ENCODE results near the gene LRATD1.
"Not testable (repeated sequence)": the region's sequence is repeated elsewhere in the genome, so short reads cannot be mapped to it uniquely, and the experiment has no call there.

The LRATD1 gene

DNA sequence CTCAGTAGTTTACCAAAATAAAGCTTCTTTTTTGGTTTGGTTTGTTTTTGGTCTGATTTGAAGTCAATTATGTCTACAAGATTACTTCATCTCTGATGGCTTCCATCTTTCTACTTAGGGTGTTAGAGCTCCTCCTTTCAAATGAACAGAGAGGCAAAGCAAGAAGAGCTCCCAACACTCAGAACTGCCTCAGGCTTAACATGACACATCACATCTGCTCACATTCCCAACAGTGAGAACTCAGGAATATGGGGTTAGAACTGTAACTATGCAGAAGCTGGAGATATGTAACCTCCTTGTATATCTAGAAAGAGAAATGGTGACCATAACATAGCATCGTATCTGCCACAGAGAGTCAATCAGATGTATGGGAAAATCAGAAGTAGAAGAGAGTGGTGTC lies 11.4 kb upstream of the LRATD1 start:
- TF ChIP-seq ZFX (IDR thresholded peaks at IDR 0.05; ENCODE audit: borderline replicate concordance) (no peak), CTCF (IDR thresholded peaks at IDR 0.05) (no peak)
- H3K27ac ChIP-seq, result no peak overlapping the region

- H3K27ac ChIP-seq, result no peak overlapping the region
- TF ChIP-seq CTCF (IDR thresholded peaks at IDR 0.05) (no peak), ZFX (IDR thresholded peaks at IDR 0.05; ENCODE audit: borderline replicate concordance) (no peak)
Measured at GRCh38 chr2:14621906-14622549, 10.5 kb upstream of the LRATD1 start.

GRCh38 chr2:14622550-14622939 lies 10.0 kb upstream of the LRATD1 start:
- not testable (repeated sequence) for H3K27ac ChIP-seq

DNA sequence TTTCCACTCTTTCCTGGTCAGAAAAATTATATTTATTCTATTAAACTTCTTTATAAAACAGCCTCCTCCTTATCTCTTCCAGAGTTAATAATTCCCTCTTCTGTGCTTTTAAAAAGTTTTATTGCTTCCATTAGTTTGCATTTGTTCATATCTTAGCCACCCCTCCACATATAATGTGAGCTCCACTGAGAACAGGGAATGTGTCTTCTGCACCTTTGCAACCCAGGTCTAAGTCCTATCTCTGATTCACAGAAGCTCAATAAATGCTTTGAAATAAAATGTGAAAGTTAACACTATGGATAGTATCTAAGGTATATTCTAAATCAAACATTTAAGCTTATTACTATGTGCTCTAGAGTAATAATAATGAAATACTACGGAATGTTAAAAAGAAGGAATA lies 9.3 kb upstream of the LRATD1 start:
- no peak for TF ChIP-seq CTCF (IDR thresholded peaks at IDR 0.05)
- TF ChIP-seq ZFX (IDR thresholded peaks at IDR 0.05; ENCODE audit: borderline replicate concordance), result no peak
- H3K27ac ChIP-seq, result no peak overlapping the region

DNA sequence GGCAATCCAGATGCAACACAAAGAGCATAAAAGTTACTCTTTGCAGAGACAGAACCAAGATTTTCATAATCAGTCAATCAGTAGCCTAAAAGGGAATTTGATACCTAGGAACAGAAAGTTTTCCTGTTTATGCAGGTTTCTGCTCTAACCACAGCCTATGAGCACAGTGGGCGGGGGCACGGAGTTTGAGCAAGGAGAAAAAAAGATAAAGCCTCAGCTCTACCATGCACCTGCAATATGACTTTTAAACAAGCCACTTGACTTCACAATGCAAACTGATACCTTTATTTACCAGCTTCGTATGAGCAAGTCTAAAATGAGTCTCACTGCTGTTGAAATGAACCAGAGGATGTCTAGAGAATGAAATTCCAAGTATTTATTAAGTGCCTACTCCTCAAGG lies 5.6 kb upstream of the LRATD1 start:
- TF ChIP-seq ZFX (IDR thresholded peaks at IDR 0.05; ENCODE audit: borderline replicate concordance) (no peak), CTCF (IDR thresholded peaks at IDR 0.05) (no peak)
- H3K27ac ChIP-seq, result no peak overlapping the region

DNA sequence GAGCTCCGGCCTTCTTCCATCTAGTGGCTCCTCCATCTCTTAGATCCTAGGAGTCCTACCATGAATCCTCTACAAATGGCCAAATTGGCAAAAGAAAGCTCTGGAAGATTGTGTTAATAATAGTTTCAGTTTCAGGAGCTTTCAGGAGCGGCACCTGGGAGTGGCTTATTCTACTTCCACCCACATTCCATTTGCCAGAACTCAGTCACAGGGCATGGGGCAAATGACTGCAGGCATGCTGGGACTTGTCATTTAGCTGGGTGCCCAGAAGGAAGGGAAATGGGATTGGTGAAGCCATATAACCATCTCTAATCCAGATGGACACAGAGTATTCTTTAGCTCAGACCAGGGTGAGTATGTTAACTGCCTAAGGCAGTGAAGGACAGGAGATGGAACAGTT lies 3.6 kb upstream of the LRATD1 start:
- TF ChIP-seq CTCF (IDR thresholded peaks at IDR 0.05), result no peak
- no peak for TF ChIP-seq ZFX (IDR thresholded peaks at IDR 0.05; ENCODE audit: borderline replicate concordance)
- no peak overlapping the region for H3K27ac ChIP-seq

GRCh38 chr2:14631406-14632040 lies 994 bp upstream of the LRATD1 start:
- TF ChIP-seq ZFX (IDR thresholded peaks at IDR 0.05; ENCODE audit: borderline replicate concordance), result no peak
- no peak for TF ChIP-seq CTCF (IDR thresholded peaks at IDR 0.05)
- peak overlapping the region; percentile 84 for H3K27ac ChIP-seq

DNA sequence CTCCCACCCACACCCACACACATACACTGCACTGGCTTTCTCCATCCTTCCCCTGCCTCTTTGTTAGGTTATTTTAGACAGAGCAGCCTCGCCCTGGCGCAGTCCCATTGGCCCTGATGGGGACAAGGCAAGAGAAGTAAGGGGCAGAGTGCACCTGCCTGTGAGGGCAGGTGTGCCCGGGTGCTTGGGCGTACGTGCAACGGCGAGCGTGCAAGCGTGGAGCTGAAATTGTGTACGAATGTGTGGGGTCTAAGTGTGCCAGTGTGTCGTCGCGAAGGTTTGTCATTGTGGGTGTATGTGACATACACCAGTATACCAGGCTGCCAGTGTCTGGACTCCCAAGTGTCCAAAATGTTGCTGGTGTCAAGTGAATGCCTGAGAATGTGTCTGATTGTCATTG lies 544 bp downstream of the LRATD1 start:
- TF ChIP-seq ZFX (IDR thresholded peaks at IDR 0.05; ENCODE audit: borderline replicate concordance) (no peak), CTCF (IDR thresholded peaks at IDR 0.05) (no peak)
- peak overlapping the region; percentile 84 for H3K27ac ChIP-seq

Data from 22Rv1 (cell line).